ENCODE measurements around the gene TUBGCP3. TPM values are rescaled to one million over a fixed set of nuclear protein-coding genes. Genes with fewer than 3 reads are reported as not detected.

TUBGCP3 gene
- total and polyA plus RNA-seq, 9 of the 15 experiments (the other 6 are each of a cell fraction or from before 2014, with no cell fraction given), result 3.0 to 24.8 (median 15.2) TPM

- TF ChIP-seq CTCFL (IDR thresholded peaks at IDR 0.05; ENCODE audit: borderline replicate concordance, insufficient read depth, low read depth, low read length, poor library complexity, severe bottlenecking) (no peak), SMAD2 (IDR thresholded peaks at IDR 0.05; ENCODE audit: low read depth, low read length) (no peak), RFX5 (IDR thresholded peaks at IDR 0.05; ENCODE audit: low read depth, low read length) (no peak), ZNF41 (CRISPR knock-in tag; conservative IDR thresholded peaks at IDR 0.05) (no peak)
Measured at GRCh38 chr13:112466132-112467058, 121.6 kb downstream of the TUBGCP3 start (continued).

DNA sequence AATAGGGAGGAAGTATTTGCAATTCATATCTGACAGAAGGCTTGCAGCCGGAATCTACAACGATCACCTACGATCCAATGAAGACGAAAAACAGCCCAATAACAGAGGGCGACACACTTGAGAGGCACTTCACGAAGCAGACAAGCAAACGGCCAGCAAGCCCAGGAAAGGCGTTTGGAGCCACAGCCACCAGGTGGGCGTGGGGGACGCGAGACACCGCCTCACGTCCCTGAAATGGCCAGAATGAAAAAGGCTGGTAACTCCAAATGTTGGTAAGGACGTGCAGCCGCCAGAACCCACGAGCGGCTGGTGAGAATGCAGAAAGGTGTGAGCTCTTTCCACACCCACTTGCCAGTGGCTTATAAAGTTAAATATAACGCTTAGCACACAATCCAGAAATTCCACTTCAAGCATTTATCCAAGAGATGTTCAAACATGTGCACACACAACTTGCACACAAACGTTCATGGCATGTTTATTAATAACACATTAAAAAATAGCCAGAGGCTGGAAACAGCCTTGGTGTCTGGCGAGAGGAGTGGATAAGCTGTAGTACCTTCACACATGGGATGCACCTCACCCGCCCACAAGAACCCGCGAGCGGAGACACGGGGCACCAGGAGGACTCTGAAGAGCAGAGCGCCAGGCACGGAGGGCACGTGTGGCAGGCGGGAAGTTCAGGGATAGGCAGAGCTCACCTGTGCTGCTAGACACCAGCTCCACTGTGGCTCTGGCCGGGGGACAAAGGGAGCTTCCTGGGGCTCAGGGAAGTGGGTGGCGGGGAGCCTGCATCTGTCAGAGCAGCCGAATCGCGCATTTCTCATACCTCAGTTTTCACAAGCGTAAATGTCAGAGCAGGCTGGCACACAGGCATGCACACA, 122.5 kb downstream of the TUBGCP3 start:
- no peak for FAIRE-seq
- no peak overlapping the region for H3K27ac ChIP-seq (ENCODE audit: extremely low read depth, low read depth, low read length)
- peaks cover 8 to 49% of the 10 kb centered on the region in 2 experiments; a peak in 4 of 5 replicates for H3K27me3 ChIP-seq (ENCODE audit: control insufficient read depth in 2 of 2, insufficient read depth in 2 of 2, low read length in 2 of 2)
- no TSS peak for BruUV-seq (replicated peaks)
- no peak for DNase-seq (ENCODE audit: extremely low read depth in 1 of 4, low spot score in 3 of 4)
- CTCF ChIA-PET (ENCODE audit: low intra/inter-chr PET ratio), result no interaction called here
- peaks cover 0 to 4% of the 10 kb centered on the region in 2 experiments; a peak in 1 of 5 replicates for H3K4me1 ChIP-seq (replicated peaks in 1 of 2; ENCODE audit: control insufficient read depth in 2 of 2, insufficient read depth in 2 of 2, low read length in 2 of 2)
- no peaks in the 10 kb centered on the region for H3K79me2 ChIP-seq (ENCODE audit: control insufficient read depth, insufficient read depth, low read length)
- no peak overlapping the region for H3K9ac ChIP-seq (ENCODE audit: insufficient read depth in 1 of 2, low read depth in 2 of 2, low read length in 2 of 2)
- no peaks in the 10 kb centered on the region for H4K20me1 ChIP-seq (replicated peaks; ENCODE audit: control insufficient read depth, insufficient read depth, low read length)
- no peak for ATAC-seq
- intact Hi-C loops (cut with micrococcal nuclease), result no loop called here
- H3K4me2 ChIP-seq (ENCODE audit: insufficient read depth, low read length), result no peak overlapping the region
- no peak overlapping the region for H2AFZ ChIP-seq (ENCODE audit: low read depth, low read length)
- no peaks in the 10 kb centered on the region for H3K9me1 ChIP-seq (ENCODE audit: control insufficient read depth, insufficient read depth, low read length)
- POLR2A ChIA-PET, result no interaction called here
- WGBS (ENCODE audit: insufficient coverage, low coverage, missing lambda C conversion rate), result 1% methylated on average over 33 of the region's 35 CpGs
- no peaks in the 10 kb centered on the region for H3K9me3 ChIP-seq (replicated peaks; ENCODE audit: control insufficient read depth, insufficient read depth, low read depth, low read length)
- no peak overlapping the region for H3K4me3 ChIP-seq
- in situ Hi-C loops (cut with MboI), result no loop called here
- no peaks in the 10 kb centered on the region for H3K36me3 ChIP-seq (ENCODE audit: control insufficient read depth, insufficient read depth, low read length)
- TF ChIP-seq E2F3 (CRISPR knock-in tag; IDR thresholded peaks at IDR 0.05) (no peak), ZNF134 (CRISPR knock-in tag; conservative IDR thresholded peaks at IDR 0.05) (no peak), ZNF75A (CRISPR knock-in tag; IDR thresholded peaks at IDR 0.05) (no peak), FUS (optimal IDR thresholded peaks at IDR 0.05; ENCODE audit: low read depth, low read length) (no peak), CCNT2 (IDR thresholded peaks at IDR 0.05; ENCODE audit: borderline replicate concordance, extremely low read depth, insufficient read length, low read depth, low read length) (no peak), RBM14 (IDR thresholded peaks at IDR 0.05; ENCODE audit: borderline replicate concordance, insufficient read depth, low read depth, low read length) (no peak), ZZZ3 (IDR thresholded peaks at IDR 0.05) (no peak), HDAC2 (IDR thresholded peaks at IDR 0.05) (no peak)
- TF ChIP-seq, protein P1, sequence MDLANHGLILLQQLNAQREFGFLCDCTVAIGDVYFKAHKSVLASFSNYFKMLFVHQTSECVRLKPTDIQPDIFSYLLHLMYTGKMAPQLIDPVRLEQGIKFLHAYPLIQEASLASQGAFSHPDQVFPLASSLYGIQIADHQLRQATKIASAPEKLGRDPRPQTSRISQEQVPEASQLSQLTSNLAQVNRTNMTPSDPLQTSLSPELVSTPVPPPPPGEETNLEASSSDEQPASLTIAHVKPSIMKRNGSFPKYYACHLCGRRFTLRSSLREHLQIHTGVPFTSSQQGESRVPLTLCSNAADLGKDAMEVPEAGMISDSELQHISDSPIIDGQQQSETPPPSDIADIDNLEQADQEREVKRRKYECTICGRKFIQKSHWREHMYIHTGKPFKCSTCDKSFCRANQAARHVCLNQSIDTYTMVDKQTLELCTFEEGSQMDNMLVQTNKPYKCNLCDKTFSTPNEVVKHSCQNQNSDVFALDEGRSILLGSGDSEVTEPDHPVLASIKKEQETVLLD (IDR thresholded peaks at IDR 0.05), result no peak
